ENCODE results near the gene KRT73. TPM values are rescaled to one million over a fixed set of nuclear protein-coding genes. Genes with fewer than 3 reads are reported as not detected.

The KRT73 gene
- total and polyA plus RNA-seq, 7 experiments from 2014 or later = 1.0 to 96.4 (median 26.7) TPM

DNA sequence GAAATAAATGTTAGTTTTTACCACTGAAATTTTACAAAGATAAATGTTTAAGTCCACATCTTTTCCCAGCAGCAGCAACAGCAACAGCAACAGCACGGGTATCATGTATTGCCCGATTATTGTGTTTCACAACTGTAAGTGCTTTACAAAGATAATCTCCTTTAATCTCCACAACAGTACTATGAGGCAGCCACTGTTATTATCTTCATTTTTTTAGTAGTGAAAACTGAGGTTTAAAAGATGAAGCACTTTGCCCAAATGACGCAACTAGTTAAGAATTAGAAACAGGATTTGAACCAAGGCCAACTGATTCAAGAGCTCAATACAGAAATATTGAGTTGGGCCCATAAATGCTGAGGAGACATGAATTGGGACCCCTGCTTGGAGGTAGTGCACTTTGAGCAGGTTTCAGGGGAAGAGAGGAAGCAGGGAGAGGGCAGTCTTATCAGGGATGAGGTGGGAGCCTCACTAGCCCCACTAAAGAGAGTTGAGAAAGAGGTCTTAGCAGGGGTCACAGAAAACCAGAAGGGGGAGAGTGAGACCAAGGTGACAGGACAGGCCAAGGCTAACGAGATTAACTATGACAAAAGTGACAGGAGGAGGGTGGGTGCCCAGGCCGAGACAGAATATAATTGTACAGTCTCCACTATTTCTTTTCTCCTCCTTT lies 18.4 kb upstream of the KRT73 start:
- no peak overlapping the region for H3K4me3 ChIP-seq (ENCODE audit: low read length)
- intact Hi-C loops (cut with micrococcal nuclease) = no loop called here
- Mint-ChIP-seq H3K27me3 (peaks cover 0 to 32% (median 0%) of the 10 kb centered on the region in 5 donors), H3K9me3 (peaks cover 0 to 3% (median 0%) of the 10 kb centered on the region in 11 donors), H3K4me3 (no peak overlapping the region), H3K4me1 (peaks cover 36 to 79% (median 56%) of the 10 kb centered on the region in 7 donors), H3K27ac (peak overlapping the region in 6 of 9 donors; percentile 26 to 82 (median 66)), H3K36me3 (peaks cover 0 to 13% (median 2%) of the 10 kb centered on the region in 5 donors)
- CTCF ChIA-PET = interaction anchor here (0.9 to 4.8 kb wide), 2 partner anchors 26 to 52 kb away, joined by 3 to 32 read pairs; no protein-coding TSS in a partner anchor
- H3K9me3 ChIP-seq (ENCODE audit: control insufficient read depth in 2 of 3, low read length in 3 of 3) = no peaks in the 10 kb centered on the region
- peaks cover 0 to 3% of the 10 kb centered on the region in 2 donors for H3K27me3 ChIP-seq (ENCODE audit: control insufficient read depth in 2 of 2, insufficient read depth in 2 of 2, low read length in 2 of 2)
- no peak for ATAC-seq
- H3K36me3 ChIP-seq (ENCODE audit: control insufficient read depth in 2 of 3, insufficient read depth in 3 of 3, low read length in 3 of 3) = no peaks in the 10 kb centered on the region
- peaks cover 13 to 43% of the 10 kb centered on the region in 2 donors for H3K4me1 ChIP-seq (ENCODE audit: control insufficient read depth in 2 of 2, insufficient read depth in 2 of 2, low read length in 2 of 2)
- POLR2A ChIA-PET = interaction anchor here (0.6 to 12.4 kb wide), 4 partner anchors 9 to 62 kb away, joined by 3 to 227 read pairs (median 54); partner anchors contain the start of gene KRT73
- DNase-seq = no peak
- H3K27ac ChIP-seq (ENCODE audit: low read depth, low read length) = no peak overlapping the region

DNA sequence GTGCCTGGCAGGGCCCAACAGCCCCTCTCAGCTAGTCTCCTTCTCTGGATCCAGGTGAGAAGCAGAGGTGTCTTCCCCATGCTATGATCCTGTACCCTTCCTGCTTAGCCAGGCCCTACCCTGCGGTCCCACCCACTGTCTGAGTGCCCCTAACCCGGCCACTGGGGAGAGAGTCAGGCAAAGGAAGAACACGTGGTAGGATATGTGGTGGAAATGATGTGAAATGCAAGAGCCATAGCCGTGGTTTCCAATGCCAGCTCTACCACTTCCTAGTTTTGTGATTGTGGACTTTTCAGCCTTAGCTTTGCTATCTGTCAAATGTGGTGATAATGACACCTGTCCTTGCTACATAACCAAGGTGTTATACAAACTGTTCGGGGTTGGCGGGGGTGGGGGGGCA lies 17.8 kb upstream of the KRT73 start:
- ATAC-seq (peak; percentile 14), DNase-seq (peak in 1 of 9 donors; percentile 15)
- Histone ChIP-seq H3K36me3 (ENCODE audit: control insufficient read depth in 2 of 3, insufficient read depth in 3 of 3, low read length in 3 of 3) (no peaks in the 10 kb centered on the region), H3K4me1 (ENCODE audit: control insufficient read depth in 2 of 2, insufficient read depth in 2 of 2, low read length in 2 of 2) (peaks cover 14 to 43% of the 10 kb centered on the region in 2 donors), H3K4me3 (ENCODE audit: low read length) (no peak overlapping the region), H3K9me3 (ENCODE audit: control insufficient read depth in 2 of 3, low read length in 3 of 3) (no peaks in the 10 kb centered on the region), H3K27ac (ENCODE audit: low read depth, low read length) (no peak overlapping the region), H3K27me3 (ENCODE audit: control insufficient read depth in 2 of 2, insufficient read depth in 2 of 2, low read length in 2 of 2) (peaks cover 0 to 3% of the 10 kb centered on the region in 2 donors)
- Mint-ChIP-seq H3K27me3 (peaks cover 0 to 28% (median 0%) of the 10 kb centered on the region in 5 donors), H3K9me3 (peaks cover 0 to 3% (median 0%) of the 10 kb centered on the region in 11 donors), H3K27ac (peak overlapping the region in 6 of 9 donors; percentile 26 to 81 (median 62)), H3K4me1 (peaks cover 31 to 79% (median 56%) of the 10 kb centered on the region in 7 donors), H3K4me3 (no peak overlapping the region), H3K36me3 (peaks cover 0 to 10% (median 0%) of the 10 kb centered on the region in 5 donors)
- intact Hi-C loops (cut with micrococcal nuclease) = no loop called here
- ChIA-PET CTCF (interaction anchor here (0.9 to 4.8 kb wide), 2 partner anchors 25 to 52 kb away, joined by 3 to 32 read pairs; no protein-coding TSS in a partner anchor), POLR2A (interaction anchor here (1.4 to 12.4 kb wide), 3 partner anchors 9 to 22 kb away, joined by 6 to 227 read pairs (median 102); partner anchors contain the start of gene KRT73)

DNA sequence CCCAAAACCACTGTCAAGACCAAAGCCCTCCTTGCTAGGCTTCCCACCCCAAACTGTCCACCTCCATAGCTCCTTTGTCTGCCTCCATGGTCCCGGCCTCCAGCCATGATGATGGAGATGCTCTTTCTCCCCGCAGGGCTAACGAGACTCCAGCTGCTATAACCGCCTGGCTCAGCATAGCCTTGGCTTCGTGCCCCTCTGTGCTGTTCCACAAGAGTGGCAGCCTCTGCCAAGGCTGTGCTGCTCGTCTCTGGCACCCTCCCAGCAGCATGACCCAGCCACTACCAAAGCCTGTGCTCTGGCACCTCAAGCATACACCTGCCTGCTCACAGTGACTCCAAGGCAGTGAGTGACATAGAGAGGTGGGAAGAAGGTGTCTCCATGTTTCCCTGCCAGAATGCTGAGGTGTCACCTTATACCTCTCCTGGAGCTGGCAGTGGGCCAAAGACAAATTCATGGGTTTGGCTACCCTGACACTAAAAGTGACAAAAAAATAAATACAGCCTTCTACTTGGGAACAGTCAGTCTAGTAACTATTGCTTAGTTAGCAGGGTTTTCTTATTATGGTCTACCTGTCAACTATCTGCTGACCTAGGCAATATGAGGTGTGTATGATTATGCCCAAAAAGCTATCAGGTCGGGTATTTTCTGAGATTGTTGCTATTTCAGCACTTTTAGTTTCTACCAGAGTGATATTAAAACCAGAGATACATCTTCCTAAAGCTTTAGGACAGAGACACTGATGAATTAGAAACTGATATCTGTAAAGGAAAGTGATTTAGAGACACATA lies 16.1 kb upstream of the KRT73 start:
- intact Hi-C loops (cut with micrococcal nuclease) = loop anchor here in 1 of 2 donors (5.0 kb wide), 1 partner anchor 47 kb away; no protein-coding TSS in a partner anchor
- H3K36me3 Mint-ChIP-seq = peaks cover 0 to 9% (median 0%) of the 10 kb centered on the region in 5 donors
- DNase-seq (peak in 1 of 9 donors; percentile 16), ATAC-seq (no peak)
- H3K27me3 Mint-ChIP-seq = peaks cover 0 to 16% (median 0%) of the 10 kb centered on the region in 5 donors
- POLR2A ChIA-PET = interaction anchor here (1.0 to 12.4 kb wide), 6 partner anchors 8 to 56 kb away, joined by 3 to 227 read pairs (median 6); partner anchors contain the start of gene KRT73
- Histone ChIP-seq H3K9me3 (ENCODE audit: control insufficient read depth in 2 of 3, low read length in 3 of 3) (no peaks in the 10 kb centered on the region), H3K27ac (ENCODE audit: low read depth, low read length) (no peak overlapping the region), H3K4me3 (ENCODE audit: low read length) (no peak overlapping the region), H3K27me3 (ENCODE audit: control insufficient read depth in 2 of 2, insufficient read depth in 2 of 2, low read length in 2 of 2) (peaks cover 0 to 3% of the 10 kb centered on the region in 2 donors), H3K4me1 (ENCODE audit: control insufficient read depth in 2 of 2, insufficient read depth in 2 of 2, low read length in 2 of 2) (peaks cover 19 to 59% of the 10 kb centered on the region in 2 donors), H3K36me3 (ENCODE audit: control insufficient read depth in 2 of 3, insufficient read depth in 3 of 3, low read length in 3 of 3) (no peaks in the 10 kb centered on the region)
- H3K9me3 Mint-ChIP-seq = peaks cover 0 to 3% (median 0%) of the 10 kb centered on the region in 11 donors
- CTCF ChIA-PET = interaction anchor here (1.0 to 4.8 kb wide), 9 partner anchors 8 to 245 kb away, joined by 3 to 32 read pairs (median 6); no protein-coding TSS in a partner anchor
- H3K27ac Mint-ChIP-seq = peak overlapping the region; percentile 50 to 96 (median 90)
- H3K4me1 Mint-ChIP-seq = peaks cover 44 to 88% (median 67%) of the 10 kb centered on the region in 7 donors
- H3K4me3 Mint-ChIP-seq = peak overlapping the region in 9 of 10 donors; percentile 36 to 95 (median 60)

DNA sequence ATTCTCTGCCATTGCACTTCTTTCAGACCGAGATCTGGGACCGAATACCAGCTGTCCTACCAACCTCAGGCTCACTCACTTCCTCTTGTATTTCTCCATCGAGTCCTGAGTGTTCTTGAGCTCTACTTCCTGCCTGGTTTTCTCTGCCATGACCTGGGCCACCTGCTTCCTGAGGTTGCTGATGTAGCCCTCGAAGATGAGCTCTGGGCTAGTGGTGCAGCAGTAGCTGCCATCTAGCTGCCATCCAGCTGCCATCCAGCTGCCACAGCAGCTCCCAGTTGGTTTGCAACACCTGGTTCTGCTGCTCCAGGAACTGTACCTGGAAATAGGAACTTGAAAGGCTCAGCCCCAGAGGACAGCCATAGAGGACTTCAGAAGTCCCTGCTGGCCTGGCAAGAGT lies 15.0 kb upstream of the KRT73 start:
- Mint-ChIP-seq H3K27ac (peak overlapping the region; percentile 65 to 96 (median 90)), H3K4me1 (peaks cover 46 to 92% (median 72%) of the 10 kb centered on the region in 7 donors), H3K9me3 (peaks cover 0 to 3% (median 0%) of the 10 kb centered on the region in 11 donors), H3K4me3 (peak overlapping the region; percentile 64 to 95 (median 77)), H3K36me3 (peaks cover 0 to 8% (median 0%) of the 10 kb centered on the region in 5 donors), H3K27me3 (peaks cover 0 to 10% (median 0%) of the 10 kb centered on the region in 5 donors)
- H3K4me3 ChIP-seq (ENCODE audit: low read length) = no peak overlapping the region
- peak overlapping the region; percentile 61 for H3K27ac ChIP-seq (ENCODE audit: low read depth, low read length)
- ChIA-PET CTCF (interaction anchor here (0.9 to 4.8 kb wide), 11 partner anchors 9 to 237 kb away, joined by 3 to 32 read pairs (median 6); no protein-coding TSS in a partner anchor), POLR2A (interaction anchor here (0.6 to 12.4 kb wide), 10 partner anchors 12 to 242 kb away, joined by 3 to 227 read pairs (median 3); partner anchors contain the start of genes KRT1 and KRT73)
- intact Hi-C loops (cut with micrococcal nuclease) = loop anchor here (1.0 to 5.0 kb wide), 3 partner anchors 12 to 47 kb away; no protein-coding TSS in a partner anchor
- peak in 7 of 9 donors; percentile 19 to 70 (median 54) for DNase-seq
- peaks cover 0 to 3% of the 10 kb centered on the region in 2 donors for H3K27me3 ChIP-seq (ENCODE audit: control insufficient read depth in 2 of 2, insufficient read depth in 2 of 2, low read length in 2 of 2)
- H3K36me3 ChIP-seq (ENCODE audit: control insufficient read depth in 2 of 3, insufficient read depth in 3 of 3, low read length in 3 of 3) = no peaks in the 10 kb centered on the region
- no peaks in the 10 kb centered on the region for H3K9me3 ChIP-seq (ENCODE audit: control insufficient read depth in 2 of 3, low read length in 3 of 3)
- ATAC-seq = peak; percentile 60
- H3K4me1 ChIP-seq (ENCODE audit: control insufficient read depth in 2 of 2, insufficient read depth in 2 of 2, low read length in 2 of 2) = peaks cover 19 to 60% of the 10 kb centered on the region in 2 donors

DNA sequence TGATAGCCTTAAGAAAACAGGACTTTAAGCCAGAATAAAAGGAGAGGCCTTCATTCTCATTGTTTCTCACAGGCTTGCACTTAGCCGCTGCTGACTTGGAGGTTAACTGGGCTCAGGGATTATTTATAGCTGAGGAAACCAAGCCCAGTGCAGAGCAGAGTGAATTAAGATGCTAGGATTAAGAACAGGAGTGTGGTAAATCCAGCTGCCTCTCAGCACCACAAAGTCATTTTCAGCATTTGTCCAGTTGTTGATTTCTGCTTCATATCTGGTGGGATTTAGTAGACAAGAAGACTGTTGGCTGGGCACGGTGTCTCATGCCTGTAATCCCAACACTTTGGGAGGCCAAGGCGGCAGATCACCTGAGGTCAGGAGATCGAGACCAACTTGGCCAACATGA lies 14.3 kb upstream of the KRT73 start:
- POLR2A ChIA-PET = interaction anchor here (0.8 to 12.4 kb wide), 7 partner anchors 13 to 77 kb away, joined by 3 to 227 read pairs (median 3); partner anchors contain the start of genes KRT1 and KRT73

More for the DNA sequence above, 14.3 kb upstream of the KRT73 start:
- Mint-ChIP-seq H3K27me3 (peaks cover 0 to 6% (median 0%) of the 10 kb centered on the region in 5 donors), H3K4me3 (peak overlapping the region in 6 of 10 donors; percentile 77 to 95 (median 82)), H3K9me3 (peaks cover 0 to 3% (median 0%) of the 10 kb centered on the region in 11 donors), H3K27ac (peak overlapping the region; percentile 76 to 96 (median 90)), H3K4me1 (peaks cover 48 to 98% (median 80%) of the 10 kb centered on the region in 7 donors), H3K36me3 (peaks cover 0 to 8% (median 0%) of the 10 kb centered on the region in 5 donors)
- no peak overlapping the region for H3K4me3 ChIP-seq (ENCODE audit: low read length)
- CTCF ChIA-PET = interaction anchor here (1.1 to 4.8 kb wide), 10 partner anchors 9 to 238 kb away, joined by 3 to 32 read pairs (median 6); no protein-coding TSS in a partner anchor
- no peaks in the 10 kb centered on the region for H3K36me3 ChIP-seq (ENCODE audit: control insufficient read depth in 2 of 3, insufficient read depth in 3 of 3, low read length in 3 of 3)
- intact Hi-C loops (cut with micrococcal nuclease) = loop anchor here (1.0 to 5.0 kb wide), 3 partner anchors 13 to 46 kb away; no protein-coding TSS in a partner anchor
- DNase-seq = no peak
- peak overlapping the region; percentile 61 for H3K27ac ChIP-seq (ENCODE audit: low read depth, low read length)
- peaks cover 19 to 66% of the 10 kb centered on the region in 2 donors for H3K4me1 ChIP-seq (ENCODE audit: control insufficient read depth in 2 of 2, insufficient read depth in 2 of 2, low read length in 2 of 2)
- no peaks in the 10 kb centered on the region for H3K9me3 ChIP-seq (ENCODE audit: control insufficient read depth in 2 of 3, low read length in 3 of 3)
- no peak for ATAC-seq
- peaks cover 0 to 3% of the 10 kb centered on the region in 2 donors for H3K27me3 ChIP-seq (ENCODE audit: control insufficient read depth in 2 of 2, insufficient read depth in 2 of 2, low read length in 2 of 2)

Measured in naive thymus-derived CD4-positive, alpha-beta T cell (primary cell).